NT2/D1 (cell line): Measurements from ENCODE around the gene CDK6.

Source experiments
- SUZ12 ChIP-seq: IDR thresholded peaks from 2 replicates; pipeline ENCODE4 v1.6.1; 2011; ENCODE audit not compliant: insufficient read length, insufficient read depth; ENCODE audit errors: extremely low read depth
- YY1 ChIP-seq: IDR thresholded peaks from 2 replicates; pipeline ENCODE4 v1.6.1; 2011; ENCODE audit not compliant: insufficient read length, insufficient read depth
- ZNF274 ChIP-seq: IDR thresholded peaks from 2 replicates; pipeline ENCODE4 v1.6.1; 2011; ENCODE audit warnings: mild to moderate bottlenecking, low read depth, low read length

DNA sequence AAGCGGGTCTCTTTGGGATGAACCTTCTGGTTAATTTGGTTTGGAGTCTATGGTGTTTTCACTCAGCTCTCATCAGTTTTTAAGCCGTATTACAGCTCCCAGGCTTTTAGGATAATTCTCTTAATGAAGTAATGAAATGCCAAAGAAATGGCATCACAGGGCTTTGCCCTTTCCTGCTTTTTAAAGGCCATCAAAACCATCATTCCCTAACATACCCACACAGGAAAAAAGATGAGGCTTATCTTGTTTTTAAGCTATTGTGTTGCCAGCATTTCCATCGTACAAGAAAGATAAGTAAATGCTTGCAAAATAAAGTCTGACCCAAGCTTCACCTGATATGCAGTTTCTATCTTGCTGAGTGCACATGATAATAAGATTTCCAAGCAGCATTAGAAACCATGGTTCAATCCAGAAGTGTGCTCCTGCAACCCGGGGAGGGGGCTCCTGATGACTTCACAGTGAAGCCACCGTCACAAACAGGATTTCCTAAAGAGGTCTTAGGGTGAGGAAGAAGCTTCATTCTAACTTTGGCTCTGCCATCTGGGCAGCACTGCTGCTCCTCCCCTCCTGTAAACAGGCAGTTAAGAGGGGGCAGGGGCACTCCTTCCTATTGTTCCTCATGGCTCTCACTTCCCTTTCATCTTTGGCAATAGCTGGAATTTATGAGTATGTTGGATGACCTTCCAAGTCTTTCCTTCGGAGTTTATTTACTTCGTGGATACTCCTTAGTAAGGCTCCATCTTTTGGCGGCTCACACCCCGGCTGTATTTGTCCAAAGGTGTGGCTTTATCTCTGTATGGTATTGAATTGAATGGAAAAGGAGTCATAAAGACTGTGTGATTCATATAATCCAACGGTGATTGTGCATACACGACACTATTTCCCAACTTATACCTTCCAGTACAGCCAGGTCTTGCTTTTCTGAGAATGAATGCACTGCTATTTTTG, 191.0 kb downstream of the CDK6 start:
- TF ChIP-seq SUZ12 (no peak), YY1 (no peak), ZNF274 (no peak)
